Panc1 (cell line): ENCODE results near the gene PLEKHG5. TPM values are rescaled to one million over a fixed set of nuclear protein-coding genes. Genes with fewer than 3 reads are reported as not detected.

Source experiments
- ATAC-seq: fragments of 200-7000 bp; cut with Tn5 transposase; 2 replicates; pipeline ENCODE4 v1.9.1; 2020; ENCODE audit warnings: mild to moderate bottlenecking, moderate library complexity
- BruUV-seq: library from RNA; stranded (reverse); fragments of 400-500 nt; replicated peaks from 2 replicates; lab custom pipeline; 2021; lab: Mats Ljungman, UMichigan
- CTCF ChIA-PET: fragments of 300-600 bp; sonication (Branson Sonifier 250); formaldehyde crosslinking; loops from one replicate; lab custom pipeline; 2022; ENCODE audit warnings: antibody characterized with exemption; lab: Charles Lee
- POLR2A ChIA-PET: fragments of 300-600 bp; sonication (Branson Sonifier 250); formaldehyde crosslinking; loops from one replicate; lab custom pipeline; 2022; ENCODE audit warnings: antibody characterized with exemption; lab: Charles Lee
- DNase-seq: peaks from one replicate; pipeline ENCODE4 v3.0.0-alpha.2; 2010; ENCODE audit warnings: low read depth, low spot score
- H3K27ac ChIP-seq: 2 replicates; pipeline ENCODE4 v1.5.1; 2011; ENCODE audit warnings: mild to moderate bottlenecking, low read length, inconsistent platforms
- H3K27me3 ChIP-seq: fragments of 200-500 bp; sonication (Bioruptor generic); 2 replicates; pipeline ENCODE4 v1.6.0; 2014; ENCODE audit warnings: low read length, inconsistent platforms; ENCODE audit not compliant: control insufficient read depth, insufficient read depth
- H3K36me3 ChIP-seq: fragments of 200-500 bp; sonication (Bioruptor generic); 2 replicates; pipeline ENCODE4 v1.5.1; 2014; ENCODE audit warnings: inconsistent platforms, mild to moderate bottlenecking, low read length, moderate library complexity; ENCODE audit not compliant: control insufficient read depth, insufficient read depth
- H3K4me1 ChIP-seq: 2 replicates; pipeline ENCODE4 v1.5.1; 2011; ENCODE audit warnings: inconsistent platforms, mild to moderate bottlenecking, low read length, moderate library complexity; ENCODE audit not compliant: control insufficient read depth, insufficient read depth
- H3K4me3 ChIP-seq, 2 experiments: 2 replicates each; pipeline ENCODE4 v1.5.1; 2011 to 2012; ENCODE audit warnings: low read depth in 2 of 2, low read length in 2 of 2, mild to moderate bottlenecking in 2 of 2, inconsistent platforms in 1 of 2, moderate library complexity in 1 of 2
- H3K9me3 ChIP-seq: fragments of 200-500 bp; sonication (Bioruptor generic); 2 replicates; pipeline ENCODE4 v1.5.1; 2014; ENCODE audit warnings: low read depth, mild to moderate bottlenecking, inconsistent platforms, low read length, moderate library complexity; ENCODE audit not compliant: control insufficient read depth, insufficient read depth
- POLR2AphosphoS5 ChIP-seq: IDR thresholded peaks from 2 replicates; pipeline ENCODE4 v1.6.1; 2012; ENCODE audit warnings: mild to moderate bottlenecking, low read depth, low read length, moderate library complexity
- SIN3A ChIP-seq: IDR thresholded peaks from 2 replicates; pipeline ENCODE4 v1.6.1; 2012; ENCODE audit warnings: low read depth, mild to moderate bottlenecking, low read length, moderate library complexity, borderline replicate concordance; ENCODE audit not compliant: insufficient read depth
- TCF7L2 ChIP-seq: IDR thresholded peaks from 2 replicates; pipeline ENCODE4 v1.6.1; 2011; ENCODE audit warnings: mild to moderate bottlenecking, low read depth, low read length, inconsistent platforms
- in situ Hi-C: cut with HindIII; loops from 2 replicates; pipeline ENCODE4 v1.10.0; 2016; ENCODE audit warnings: low sequenced_read_pairs, low pct_unique_long_range_greater_than_20kb
- intact Hi-C: fragments of 100-400 bp; cut with micrococcal nuclease; formaldehyde crosslinking; loops from one replicate; pipeline ENCODE4 v1.10.0; 2022; ENCODE audit not compliant: unreplicated experiment
- total RNA-seq: library from RNA; stranded (reverse); gene quantifications from one replicate; pipeline ENCODE4 v1.2.1, GENCODE V29; 2021; ENCODE audit not compliant: unreplicated experiment
- TF ChIP-seq, protein P1 (sequence below), 2 experiments: IDR thresholded peaks; 2 replicates each; pipeline ENCODE4 v1.6.1; 2011 to 2012; ENCODE audit warnings: low read depth in 2 of 2, control low read depth in 1 of 2, low read length in 1 of 2, mild to moderate bottlenecking in 1 of 2, moderate library complexity in 1 of 2; ENCODE audit not compliant: insufficient read depth in 1 of 2
- TF ChIP-seq, protein P2 (sequence below): fragments of 450-650 bp; IDR thresholded peaks from 2 replicates; pipeline ENCODE4 v1.5.1; 2017; ENCODE audit warnings: mild to moderate bottlenecking

Gene PLEKHG5
- total RNA-seq, 1 experiment from 2014 or later: 6.8 TPM

DNA sequence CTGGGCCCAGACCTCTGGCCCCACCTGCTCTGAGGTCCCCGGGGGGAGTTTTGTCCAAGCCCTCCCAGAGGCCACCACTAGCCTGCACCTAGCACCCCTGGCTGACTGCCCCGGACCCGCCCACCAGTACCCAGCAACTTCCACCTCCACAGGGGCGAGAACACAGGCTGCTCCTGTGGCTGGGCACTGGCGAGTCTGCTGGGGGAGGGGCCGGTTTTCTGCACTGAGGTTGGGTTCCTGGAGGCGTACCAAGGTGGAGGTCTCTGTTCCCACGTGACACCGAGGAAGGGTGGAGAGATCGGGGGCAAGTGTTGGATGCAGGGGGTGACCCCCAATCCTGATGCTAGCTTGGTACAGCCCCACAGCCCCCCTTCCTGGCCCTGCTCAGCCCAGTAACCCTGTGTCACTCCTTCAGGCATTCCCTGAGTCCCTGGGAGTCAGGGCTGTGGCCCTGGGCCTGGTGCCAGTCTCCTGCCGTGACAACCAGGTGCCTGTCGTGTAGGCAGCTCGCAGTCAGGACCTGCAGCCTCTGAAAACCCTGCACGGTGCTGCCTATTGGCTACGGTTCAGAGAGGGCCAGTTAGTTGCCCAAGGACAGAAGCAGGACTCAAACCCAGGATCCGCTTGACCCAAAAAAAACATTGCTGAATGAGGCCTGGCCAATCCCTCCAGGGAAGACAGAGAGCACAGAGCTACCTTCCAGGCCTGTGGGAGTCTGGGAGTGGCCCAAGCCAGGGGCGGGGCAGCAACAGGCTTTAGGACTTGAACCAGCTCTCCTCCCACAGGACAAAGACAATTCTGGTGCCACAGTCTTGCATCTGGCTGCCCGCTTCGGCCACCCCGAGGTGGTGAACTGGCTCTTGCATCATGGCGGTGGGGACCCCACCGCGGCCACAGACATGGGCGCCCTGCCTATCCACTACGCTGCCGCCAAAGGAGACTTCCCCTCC lies 63.8 kb downstream of the PLEKHG5 start:
- no peak for DNase-seq
- Histone ChIP-seq H3K27ac (no peak overlapping the region), H3K27me3 (no peaks in the 10 kb centered on the region), H3K4me3 (no peak overlapping the region), H3K36me3 (no peaks in the 10 kb centered on the region; the same call in 1 of the 2 replicates), H3K4me1 (peaks cover 26% of the 10 kb centered on the region), H3K9me3 (no peaks in the 10 kb centered on the region)
- POLR2A ChIA-PET: interaction anchor here (0.7 kb wide), 1 partner anchor 140 kb away, joined by 3 read pairs; no protein-coding TSS in a partner anchor
- in situ Hi-C loops (no loop called here), intact Hi-C loops (no loop called here)
- TF ChIP-seq SIN3A (no peak), TCF7L2 (no peak), POLR2AphosphoS5 (no peak)
- TF ChIP-seq, protein P1, sequence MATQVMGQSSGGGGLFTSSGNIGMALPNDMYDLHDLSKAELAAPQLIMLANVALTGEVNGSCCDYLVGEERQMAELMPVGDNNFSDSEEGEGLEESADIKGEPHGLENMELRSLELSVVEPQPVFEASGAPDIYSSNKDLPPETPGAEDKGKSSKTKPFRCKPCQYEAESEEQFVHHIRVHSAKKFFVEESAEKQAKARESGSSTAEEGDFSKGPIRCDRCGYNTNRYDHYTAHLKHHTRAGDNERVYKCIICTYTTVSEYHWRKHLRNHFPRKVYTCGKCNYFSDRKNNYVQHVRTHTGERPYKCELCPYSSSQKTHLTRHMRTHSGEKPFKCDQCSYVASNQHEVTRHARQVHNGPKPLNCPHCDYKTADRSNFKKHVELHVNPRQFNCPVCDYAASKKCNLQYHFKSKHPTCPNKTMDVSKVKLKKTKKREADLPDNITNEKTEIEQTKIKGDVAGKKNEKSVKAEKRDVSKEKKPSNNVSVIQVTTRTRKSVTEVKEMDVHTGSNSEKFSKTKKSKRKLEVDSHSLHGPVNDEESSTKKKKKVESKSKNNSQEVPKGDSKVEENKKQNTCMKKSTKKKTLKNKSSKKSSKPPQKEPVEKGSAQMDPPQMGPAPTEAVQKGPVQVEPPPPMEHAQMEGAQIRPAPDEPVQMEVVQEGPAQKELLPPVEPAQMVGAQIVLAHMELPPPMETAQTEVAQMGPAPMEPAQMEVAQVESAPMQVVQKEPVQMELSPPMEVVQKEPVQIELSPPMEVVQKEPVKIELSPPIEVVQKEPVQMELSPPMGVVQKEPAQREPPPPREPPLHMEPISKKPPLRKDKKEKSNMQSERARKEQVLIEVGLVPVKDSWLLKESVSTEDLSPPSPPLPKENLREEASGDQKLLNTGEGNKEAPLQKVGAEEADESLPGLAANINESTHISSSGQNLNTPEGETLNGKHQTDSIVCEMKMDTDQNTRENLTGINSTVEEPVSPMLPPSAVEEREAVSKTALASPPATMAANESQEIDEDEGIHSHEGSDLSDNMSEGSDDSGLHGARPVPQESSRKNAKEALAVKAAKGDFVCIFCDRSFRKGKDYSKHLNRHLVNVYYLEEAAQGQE (IDR thresholded peaks at IDR 0.05; ENCODE audit: insufficient read depth in 1 of 2, low read depth in 2 of 2, low read length in 1 of 2): no peak
- TF ChIP-seq, protein P2, sequence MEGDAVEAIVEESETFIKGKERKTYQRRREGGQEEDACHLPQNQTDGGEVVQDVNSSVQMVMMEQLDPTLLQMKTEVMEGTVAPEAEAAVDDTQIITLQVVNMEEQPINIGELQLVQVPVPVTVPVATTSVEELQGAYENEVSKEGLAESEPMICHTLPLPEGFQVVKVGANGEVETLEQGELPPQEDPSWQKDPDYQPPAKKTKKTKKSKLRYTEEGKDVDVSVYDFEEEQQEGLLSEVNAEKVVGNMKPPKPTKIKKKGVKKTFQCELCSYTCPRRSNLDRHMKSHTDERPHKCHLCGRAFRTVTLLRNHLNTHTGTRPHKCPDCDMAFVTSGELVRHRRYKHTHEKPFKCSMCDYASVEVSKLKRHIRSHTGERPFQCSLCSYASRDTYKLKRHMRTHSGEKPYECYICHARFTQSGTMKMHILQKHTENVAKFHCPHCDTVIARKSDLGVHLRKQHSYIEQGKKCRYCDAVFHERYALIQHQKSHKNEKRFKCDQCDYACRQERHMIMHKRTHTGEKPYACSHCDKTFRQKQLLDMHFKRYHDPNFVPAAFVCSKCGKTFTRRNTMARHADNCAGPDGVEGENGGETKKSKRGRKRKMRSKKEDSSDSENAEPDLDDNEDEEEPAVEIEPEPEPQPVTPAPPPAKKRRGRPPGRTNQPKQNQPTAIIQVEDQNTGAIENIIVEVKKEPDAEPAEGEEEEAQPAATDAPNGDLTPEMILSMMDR: no peak
- BruUV-seq: no TSS peak
- peak; percentile 14; the same call in 1 of the 2 replicates for ATAC-seq
- CTCF ChIA-PET: interaction anchor here (1.6 kb wide), 1 partner anchor 10 kb away, joined by 35 read pairs; no protein-coding TSS in a partner anchor

DNA sequence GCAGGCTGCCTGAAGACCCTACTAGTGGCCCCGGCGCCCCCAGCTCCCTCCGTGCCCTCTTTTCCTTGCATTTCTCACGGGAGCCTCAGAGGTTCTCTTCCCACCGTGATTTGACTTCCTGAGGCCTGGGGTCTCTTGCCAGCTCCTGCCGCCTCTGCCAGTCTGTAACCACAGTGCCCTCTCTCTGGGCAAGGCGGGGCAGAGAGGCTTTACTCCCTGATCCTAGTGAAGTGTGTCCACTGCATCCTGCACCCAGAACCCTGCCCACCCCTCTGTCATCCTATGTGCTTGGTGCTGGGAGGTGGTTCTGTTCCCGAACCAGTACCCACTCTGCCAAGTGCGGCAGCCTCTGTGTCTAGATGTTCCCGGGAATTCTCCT lies 64.5 kb downstream of the PLEKHG5 start:
- H3K4me3 ChIP-seq: no peak overlapping the region
- no TSS peak for BruUV-seq
- DNase-seq (no peak), ATAC-seq (no peak)
- ChIA-PET POLR2A (interaction anchor here (1.1 kb wide), 1 partner anchor 61 kb away, joined by 3 read pairs; no protein-coding TSS in a partner anchor), CTCF (interaction anchor here (0.9 to 1.6 kb wide), 2 partner anchors 11 to 181 kb away, joined by 6 to 35 read pairs; no protein-coding TSS in a partner anchor)
- no peaks in the 10 kb centered on the region; the same call in 1 of the 2 replicates for H3K36me3 ChIP-seq
- no peaks in the 10 kb centered on the region for H3K9me3 ChIP-seq
- no peak for TF ChIP-seq TCF7L2
- no peak for TF ChIP-seq SIN3A
- TF ChIP-seq, protein P1 (IDR thresholded peaks at IDR 0.05; ENCODE audit: insufficient read depth in 1 of 2, low read depth in 2 of 2, low read length in 1 of 2): no peak
- no peak for TF ChIP-seq POLR2AphosphoS5
- H3K4me1 ChIP-seq: peaks cover 26% of the 10 kb centered on the region
- no peaks in the 10 kb centered on the region for H3K27me3 ChIP-seq
- in situ Hi-C loops (no loop called here), intact Hi-C loops (no loop called here)
- no peak overlapping the region for H3K27ac ChIP-seq
